22Rv1 (cell line): ENCODE measurements around the gene GPC5.

Experiments
- CTCF ChIP-seq: fragments of 450-650 bp; IDR thresholded peaks from 2 replicates; pipeline ENCODE4 v1.5.1; 2017; ENCODE audit warnings: mild to moderate bottlenecking
- ZFX ChIP-seq: fragments of 450-650 bp; IDR thresholded peaks from 2 replicates; pipeline ENCODE4 v1.6.1; 2017; ENCODE audit warnings: antibody characterized with exemption, borderline replicate concordance

DNA sequence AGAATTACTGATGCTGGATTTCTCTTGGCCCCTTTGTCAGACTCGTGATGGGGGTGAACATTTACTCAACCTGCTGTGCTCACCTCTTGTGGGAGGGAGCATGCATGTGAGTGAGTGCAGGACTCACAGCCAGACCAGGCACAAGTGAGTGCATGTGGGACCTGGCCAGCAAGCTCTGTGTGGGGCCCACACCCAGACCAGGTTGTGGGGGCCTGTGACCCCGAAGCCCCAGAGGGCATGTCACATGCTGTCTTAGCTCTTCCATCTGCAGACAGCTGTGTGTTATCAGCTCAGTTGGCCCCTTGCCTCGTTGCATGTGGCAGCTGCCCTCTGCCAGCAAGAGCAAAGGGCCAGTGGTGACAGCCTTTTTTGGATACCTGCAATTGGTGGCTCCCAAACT, 614.4 kb downstream of the GPC5 start:
- TF ChIP-seq CTCF (no peak), ZFX (no peak)
